LNCAP (cell line): ENCODE results near the gene LTBP1.

Experiments used
- TF ChIP-seq, protein P1 (sequence below): fragments of 450-650 bp; IDR thresholded peaks from 2 replicates; pipeline ENCODE4 v1.5.1; 2017; ENCODE audit warnings: mild to moderate bottlenecking

Gene LTBP1

DNA sequence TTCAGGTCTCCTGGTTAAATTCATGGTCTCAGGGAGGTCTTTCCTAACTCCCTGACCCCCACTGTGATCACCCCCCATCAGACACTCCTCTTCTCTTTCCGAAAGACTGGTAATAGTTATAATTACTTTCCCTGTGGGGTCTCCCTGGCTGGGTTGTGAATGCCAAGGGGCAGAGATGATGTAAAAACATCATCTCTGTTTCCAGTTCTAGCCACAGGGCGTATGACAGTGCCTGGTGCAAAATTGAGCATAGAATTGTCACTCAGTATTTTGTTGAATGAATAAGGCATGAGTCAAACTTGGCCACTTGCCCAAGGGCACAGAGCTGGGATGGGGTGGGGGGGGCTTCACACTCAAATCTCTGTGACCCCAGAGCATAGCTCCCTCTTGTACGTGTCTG lies 65.2 kb downstream of the LTBP1 start:
- TF ChIP-seq, protein P1, sequence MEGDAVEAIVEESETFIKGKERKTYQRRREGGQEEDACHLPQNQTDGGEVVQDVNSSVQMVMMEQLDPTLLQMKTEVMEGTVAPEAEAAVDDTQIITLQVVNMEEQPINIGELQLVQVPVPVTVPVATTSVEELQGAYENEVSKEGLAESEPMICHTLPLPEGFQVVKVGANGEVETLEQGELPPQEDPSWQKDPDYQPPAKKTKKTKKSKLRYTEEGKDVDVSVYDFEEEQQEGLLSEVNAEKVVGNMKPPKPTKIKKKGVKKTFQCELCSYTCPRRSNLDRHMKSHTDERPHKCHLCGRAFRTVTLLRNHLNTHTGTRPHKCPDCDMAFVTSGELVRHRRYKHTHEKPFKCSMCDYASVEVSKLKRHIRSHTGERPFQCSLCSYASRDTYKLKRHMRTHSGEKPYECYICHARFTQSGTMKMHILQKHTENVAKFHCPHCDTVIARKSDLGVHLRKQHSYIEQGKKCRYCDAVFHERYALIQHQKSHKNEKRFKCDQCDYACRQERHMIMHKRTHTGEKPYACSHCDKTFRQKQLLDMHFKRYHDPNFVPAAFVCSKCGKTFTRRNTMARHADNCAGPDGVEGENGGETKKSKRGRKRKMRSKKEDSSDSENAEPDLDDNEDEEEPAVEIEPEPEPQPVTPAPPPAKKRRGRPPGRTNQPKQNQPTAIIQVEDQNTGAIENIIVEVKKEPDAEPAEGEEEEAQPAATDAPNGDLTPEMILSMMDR, result no peak

DNA sequence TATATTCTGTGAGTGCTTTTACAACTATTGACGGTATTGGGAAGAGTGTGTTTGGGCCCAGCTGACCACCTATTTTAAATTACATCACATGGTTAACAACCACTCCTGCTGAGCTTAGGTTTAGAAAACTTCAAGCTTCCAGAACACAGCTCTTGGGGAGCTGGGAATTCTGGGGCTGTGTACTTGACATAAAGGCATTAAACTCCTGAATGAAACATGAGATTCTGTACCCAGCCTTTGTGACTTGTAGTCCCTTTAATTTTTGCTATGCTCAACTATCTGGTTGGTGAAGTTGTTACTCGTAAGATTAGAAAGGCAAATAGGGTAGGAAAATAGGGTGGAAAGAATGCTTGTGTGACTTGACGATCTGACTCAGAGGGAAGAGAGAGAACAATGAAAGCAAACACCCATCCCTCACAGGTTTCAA lies 66.9 kb downstream of the LTBP1 start:
- TF ChIP-seq, protein P1, result no peak

DNA sequence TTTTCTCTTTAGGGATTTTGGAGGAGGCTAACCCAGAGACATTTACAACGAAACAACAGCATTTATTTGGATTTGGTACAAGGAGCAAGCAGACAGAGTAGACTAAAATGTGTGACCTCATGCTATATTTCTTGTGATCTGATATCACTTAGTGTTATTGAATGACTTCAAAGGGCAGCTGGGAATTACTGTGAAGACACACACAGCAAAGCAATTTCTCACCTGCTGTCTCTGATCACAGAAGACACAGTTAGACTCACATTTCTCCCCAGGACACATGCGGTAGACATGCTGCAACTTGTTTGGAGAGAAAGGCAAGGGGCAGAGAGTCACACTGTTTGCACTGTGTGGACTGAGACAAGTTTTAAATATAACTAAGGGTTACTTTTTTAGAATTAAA lies 67.5 kb downstream of the LTBP1 start:
- TF ChIP-seq, protein P1, result no peak

DNA sequence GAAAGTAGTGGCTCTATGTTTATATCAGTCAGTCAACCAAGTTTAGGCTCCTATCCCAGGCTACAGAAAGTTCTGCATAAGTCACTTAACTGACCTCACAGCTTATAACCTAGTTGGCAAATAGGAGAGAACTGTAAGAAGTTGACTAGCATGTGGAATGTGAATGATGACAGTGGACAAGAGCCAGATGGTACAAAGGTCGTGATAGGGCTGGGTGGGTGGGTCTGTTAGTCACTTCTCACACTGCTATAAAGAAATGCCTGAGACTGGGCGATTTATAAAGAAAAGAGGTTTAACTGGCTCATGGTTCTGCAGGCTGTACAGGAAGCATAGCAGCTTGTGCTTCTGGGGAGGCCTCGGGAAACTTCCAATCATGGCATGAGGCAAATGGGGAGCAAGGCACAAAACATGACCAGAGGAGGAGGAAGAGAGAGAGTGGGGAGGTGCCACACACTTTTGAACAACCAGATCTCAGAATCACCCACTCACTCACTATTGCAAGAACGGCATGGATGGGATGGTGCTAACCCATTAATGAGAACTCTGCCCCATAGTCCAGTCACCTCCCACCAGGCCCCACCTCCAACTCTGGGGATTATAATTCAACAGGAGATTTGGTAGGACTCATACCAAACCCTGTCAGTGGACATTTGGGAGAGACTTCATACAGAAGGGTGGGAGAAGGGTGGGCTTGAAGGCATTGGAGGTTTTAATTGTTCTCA lies 68.8 kb downstream of the LTBP1 start:
- TF ChIP-seq, protein P1, result no peak

DNA sequence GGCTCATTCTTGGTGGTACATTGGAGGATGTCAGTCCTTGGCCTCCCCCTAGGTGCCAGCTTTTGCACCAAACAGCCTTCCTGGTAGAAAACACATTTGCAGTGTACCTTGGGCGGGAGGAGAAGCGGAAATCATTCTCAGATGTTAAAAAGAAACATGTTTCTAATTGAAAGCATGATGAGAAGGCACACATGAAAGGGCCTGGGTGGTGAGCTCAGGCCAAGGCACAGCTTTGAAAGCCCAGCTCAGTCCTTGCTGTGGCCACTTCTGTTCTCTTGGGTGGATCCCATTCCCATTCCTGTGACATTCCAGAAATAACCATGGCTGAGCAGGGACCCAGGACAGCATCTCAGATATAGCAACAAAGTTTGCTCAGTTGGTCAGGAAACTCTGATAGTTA lies 71.5 kb downstream of the LTBP1 start:
- TF ChIP-seq, protein P1, result no peak

DNA sequence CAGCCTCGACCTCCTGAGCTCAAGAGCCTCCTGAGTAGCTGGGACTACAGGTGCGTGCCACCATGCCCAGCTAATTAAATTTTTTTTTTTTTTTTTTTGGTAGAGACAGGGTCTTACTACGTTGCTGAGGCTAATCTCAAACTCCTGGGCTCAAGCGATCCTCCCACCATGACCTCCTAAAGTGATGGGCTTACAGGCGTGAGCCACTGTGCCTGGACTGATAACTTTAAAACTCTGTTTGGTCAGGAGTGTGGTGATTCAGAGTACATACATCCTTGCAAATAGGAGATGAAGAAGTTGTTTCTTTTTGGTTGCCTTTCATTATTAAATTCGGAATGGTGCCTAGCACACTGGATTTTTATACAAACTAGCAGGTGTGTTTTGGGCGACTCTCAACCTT lies 73.0 kb downstream of the LTBP1 start:
- TF ChIP-seq, protein P1, result no peak

DNA sequence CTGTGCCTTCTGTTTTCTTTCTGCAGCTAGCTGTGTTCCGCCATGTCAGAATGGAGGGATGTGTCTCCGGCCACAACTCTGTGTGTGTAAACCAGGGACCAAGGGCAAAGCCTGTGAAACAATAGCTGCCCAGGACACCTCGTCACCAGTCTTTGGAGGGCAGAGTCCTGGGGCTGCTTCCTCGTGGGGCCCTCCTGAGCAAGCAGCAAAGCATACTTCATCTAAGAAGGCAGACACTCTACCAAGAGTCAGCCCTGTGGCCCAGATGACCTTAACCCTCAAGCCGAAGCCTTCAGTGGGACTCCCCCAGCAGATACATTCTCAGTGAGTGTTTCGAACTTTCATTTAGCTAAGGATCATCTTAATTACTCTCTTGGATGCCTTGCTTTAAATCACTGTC lies 74.1 kb downstream of the LTBP1 start:
- TF ChIP-seq, protein P1, result no peak
